HepG2 (cell line): Measurements from ENCODE around the gene KPNA3. TPM values are rescaled to one million over a fixed set of nuclear protein-coding genes. Genes with fewer than 3 reads are reported as not detected.

Experiments
- HDAC2 ChIP-seq: sonication (generic); formaldehyde crosslinking; IDR thresholded peaks from 2 replicates; pipeline ENCODE4 v1.4.0; 2020; ENCODE audit warnings: missing genetic modification reagents
- HNF4G ChIP-seq, 2 experiments: sonication (generic) in 1 of 2; formaldehyde crosslinking in 1 of 2; IDR thresholded peaks; 2 replicates each; pipeline versions ENCODE4 v1.4.0 to v1.6.1; 2011 to 2020; ENCODE audit warnings: borderline replicate concordance in 2 of 2, low read depth in 2 of 2, mild to moderate bottlenecking in 2 of 2, low read length in 1 of 2, missing genetic modification reagents in 1 of 2, moderate library complexity in 1 of 2
- LBX2 ChIP-seq: sonication (generic); formaldehyde crosslinking; IDR thresholded peaks from 2 replicates; pipeline ENCODE4 v1.5.0; 2020; ENCODE audit warnings: missing genetic modification reagents, mild to moderate bottlenecking, borderline replicate concordance
- PRDM4 ChIP-seq: sonication (generic); formaldehyde crosslinking; IDR thresholded peaks from 2 replicates; pipeline ENCODE4 v1.9.0; 2021; ENCODE audit warnings: missing genetic modification reagents, borderline replicate concordance
- SIX4 ChIP-seq: sonication (generic); formaldehyde crosslinking; IDR thresholded peaks from 2 replicates; pipeline ENCODE4 v1.4.0; 2020; ENCODE audit warnings: missing genetic modification reagents
- SKIL ChIP-seq: sonication (generic); formaldehyde crosslinking; IDR thresholded peaks from 2 replicates; pipeline ENCODE4 v1.8.0; 2022; ENCODE audit warnings: missing genetic modification reagents, mild to moderate bottlenecking, moderate library complexity, borderline replicate concordance
- TCF7 ChIP-seq: sonication (generic); IDR thresholded peaks from 2 replicates; pipeline ENCODE4 v1.6.1; 2016; ENCODE audit warnings: antibody characterized with exemption, low read depth
- ZBTB4 ChIP-seq: sonication (generic); formaldehyde crosslinking; IDR thresholded peaks from 2 replicates; pipeline ENCODE4 v1.4.0; 2020; ENCODE audit warnings: missing genetic modification reagents, mild to moderate bottlenecking, borderline replicate concordance
- ZHX2 ChIP-seq, 2 experiments: sonication (generic) in 1 of 2; formaldehyde crosslinking in 1 of 2; IDR thresholded peaks; 2 replicates each; pipeline versions ENCODE4 v1.6.1 to v1.9.0; 2014 to 2022; ENCODE audit warnings: antibody characterized with exemption in 1 of 2, borderline replicate concordance in 1 of 2, inconsistent platforms in 1 of 2, low read depth in 1 of 2, missing genetic modification reagents in 1 of 2
- ZNF3 ChIP-seq: IDR thresholded peaks from 2 replicates; pipeline ENCODE4 v1.7.0; 2017; ENCODE audit warnings: inconsistent platforms
- polyA plus RNA-seq, 8 experiments: library from polyadenylated mRNA; depleted of rRNA in 3 of 8; stranded (reverse) in 7 of 8; unstranded in 1 of 8; fragments of >200 nt; fragmentation: Illumina TruSeq in 4 of 8; extraction: Trizol in 4 of 8; gene quantifications; 2 replicates each; pipeline versions ENCODE4 v1.2.1 to v1.2.3, GENCODE V29; 2011 to 2016; ENCODE audit warnings: low read depth in 4 of 8, missing spikeins in 1 of 8, mixed read lengths in 1 of 8; ENCODE audit not compliant: insufficient read depth in 1 of 8
- total RNA-seq, 5 experiments: library from RNA; depleted of rRNA; stranded (reverse); fragments of >200 nt; fragmentation: Illumina TruSeq; extraction: Trizol; gene quantifications; 2 replicates each; pipeline ENCODE4 v1.2.3, GENCODE V29; 2016; ENCODE audit warnings: low read depth in 1 of 5

Gene KPNA3
- total and polyA plus RNA-seq, 2 of the 13 experiments (the other 11 are each of a cell fraction or from before 2014, with no cell fraction given), result 13.0 to 28.9 TPM

- no peak for TF ChIP-seq PRDM4 (CRISPR knock-in tag)
- no peak for TF ChIP-seq SKIL (CRISPR knock-in tag)
- 0 out of 2 replicates have a peak, but pooled peaks have one; percentile 30 for TF ChIP-seq HDAC2 (CRISPR knock-in tag)
- TF ChIP-seq ZHX2 (IDR thresholded peaks at IDR 0.05; ENCODE audit: low read depth), result no peak
- no peak for TF ChIP-seq ZHX2 (CRISPR knock-in tag; IDR thresholded peaks at IDR 0.05; ENCODE audit: borderline replicate concordance)
- TF ChIP-seq SIX4 (CRISPR knock-in tag), result 0 out of 2 replicates have a peak, but pooled peaks have one; percentile 17
- no peak for TF ChIP-seq ZNF3
- no peak for TF ChIP-seq LBX2 (CRISPR knock-in tag)
- peak; percentile 29; the same call in 1 of the 2 replicates for TF ChIP-seq TCF7
- TF ChIP-seq HNF4G (IDR thresholded peaks at IDR 0.05; ENCODE audit: borderline replicate concordance, low read depth, low read length), result peak; percentile 69; the same call in 1 of the 2 replicates
- TF ChIP-seq HNF4G (CRISPR knock-in tag; IDR thresholded peaks at IDR 0.05; ENCODE audit: borderline replicate concordance, low read depth), result no peak; the same call in 1 of the 2 replicates
- TF ChIP-seq ZBTB4 (CRISPR knock-in tag), result no peak
Measured at GRCh38 chr13:49820591-49821215, 28.2 kb upstream of the KPNA3 start (continued).
